Fibroblast of skin of scalp (primary cell): ENCODE measurements around the gene HSD11B1.
"Not testable (repeated sequence)": the region's sequence is repeated elsewhere in the genome, so short reads cannot be mapped to it uniquely, and the experiment has no call there.

Source experiments
- DNase-seq: peaks from one replicate; pipeline ENCODE4 v3.0.0-alpha.2; 2013

Gene HSD11B1

GRCh38 chr1:209692296-209692695, 12.3 kb upstream of the HSD11B1 start:
- DNase-seq, result no peak

GRCh38 chr1:209692745-209693504, 11.7 kb upstream of the HSD11B1 start:
- peak; percentile 82 for DNase-seq

- DNase-seq, result no peak
Observed at GRCh38 chr1:209696673-209697072, 8.0 kb upstream of the HSD11B1 start.

- no peak for DNase-seq
Observed at GRCh38 chr1:209697126-209697525, 7.5 kb upstream of the HSD11B1 start.

- DNase-seq, result not testable (repeated sequence)
Observed at GRCh38 chr1:209700686-209701085, 4.0 kb upstream of the HSD11B1 start.

- no peak for DNase-seq
Observed at GRCh38 chr1:209702832-209703231, 1.8 kb upstream of the HSD11B1 start.

- no peak for DNase-seq
Observed at GRCh38 chr1:209703834-209704504, 677 bp upstream of the HSD11B1 start.

- DNase-seq, result no peak
Observed at GRCh38 chr1:209705033-209705598, 470 bp downstream of the HSD11B1 start.

- no peak for DNase-seq
Observed at GRCh38 chr1:209706622-209707021, 2.0 kb downstream of the HSD11B1 start.

GRCh38 chr1:209707308-209707707, 2.7 kb downstream of the HSD11B1 start:
- no peak for DNase-seq

- no peak for DNase-seq
Observed at GRCh38 chr1:209708297-209708696, 3.7 kb downstream of the HSD11B1 start.

GRCh38 chr1:209710093-209710492, 5.4 kb downstream of the HSD11B1 start:
- DNase-seq, result no peak

GRCh38 chr1:209710847-209711246, 6.2 kb downstream of the HSD11B1 start:
- no peak for DNase-seq

- no peak for DNase-seq
Observed at GRCh38 chr1:209714338-209714737, 9.7 kb downstream of the HSD11B1 start.

GRCh38 chr1:209715314-209715713, 10.7 kb downstream of the HSD11B1 start:
- no peak for DNase-seq

GRCh38 chr1:209717818-209718217, 13.2 kb downstream of the HSD11B1 start:
- DNase-seq, result no peak

GRCh38 chr1:209720326-209720725, 15.7 kb downstream of the HSD11B1 start:
- DNase-seq, result no peak

GRCh38 chr1:209720826-209721225, 16.2 kb downstream of the HSD11B1 start:
- peak; percentile 35 for DNase-seq

- DNase-seq, result no peak
Observed at GRCh38 chr1:209721323-209721722, 16.7 kb downstream of the HSD11B1 start.

GRCh38 chr1:209723265-209723664, 18.6 kb downstream of the HSD11B1 start:
- no peak for DNase-seq

- peak; percentile 47 for DNase-seq
Observed at GRCh38 chr1:209723756-209724693, 19.4 kb downstream of the HSD11B1 start.

GRCh38 chr1:209727286-209727685, 22.6 kb downstream of the HSD11B1 start:
- no peak for DNase-seq

GRCh38 chr1:209727785-209728184, 23.1 kb downstream of the HSD11B1 start:
- no peak for DNase-seq
